OCI-LY7 (cell line): Measurements from ENCODE around the gene BRSK2. TPM values are rescaled to one million over a fixed set of nuclear protein-coding genes. Genes with fewer than 3 reads are reported as not detected.

Source experiments
- BruUV-seq: library from RNA; stranded (reverse); fragments of 400-500 nt; replicated peaks from 2 replicates; lab custom pipeline; 2021; lab: Mats Ljungman, UMichigan
- CTCF ChIA-PET: fragments of 300-600 bp; sonication (Branson Sonifier 250); formaldehyde crosslinking; loops from one replicate; lab custom pipeline; 2022; ENCODE audit warnings: antibody characterized with exemption; ENCODE audit not compliant: unreplicated experiment; lab: Charles Lee
- POLR2A ChIA-PET: fragments of 300-600 bp; sonication (Branson Sonifier 250); formaldehyde crosslinking; loops from one replicate; lab custom pipeline; 2022; ENCODE audit warnings: antibody characterized with exemption; lab: Charles Lee
- DNase-seq: peaks from one replicate; pipeline ENCODE4 v3.0.0-alpha.2; 2015; ENCODE audit warnings: low spot score
- H2AFZ ChIP-seq: fragments of 200-600 bp; sonication (generic), shearing (Covaris generic); 2 replicates; pipeline ENCODE4 v1.6.1; 2014; ENCODE audit warnings: mild to moderate bottlenecking, antibody characterized with exemption, low read length, moderate library complexity
- H3K27ac ChIP-seq: fragments of 200-600 bp; sonication (generic); 2 replicates; pipeline ENCODE4 v1.5.1; 2014; ENCODE audit warnings: mixed run types, low read depth, mild to moderate bottlenecking, moderate library complexity, low read length, inconsistent platforms; ENCODE audit not compliant: poor library complexity, severe bottlenecking
- H3K36me3 ChIP-seq: fragments of 200-600 bp; sonication (generic); 2 replicates; pipeline ENCODE4 v1.6.1; 2014; ENCODE audit warnings: mild to moderate bottlenecking, antibody characterized with exemption, low read length, moderate library complexity, mixed read lengths; ENCODE audit not compliant: insufficient read depth
- H3K4me1 ChIP-seq: fragments of 200-600 bp; sonication (generic); 2 replicates; pipeline ENCODE4 v1.5.1; 2014; ENCODE audit warnings: mild to moderate bottlenecking, low read length; ENCODE audit not compliant: insufficient read depth, poor library complexity, severe bottlenecking
- H3K4me2 ChIP-seq: fragments of 200-600 bp; sonication (generic); 2 replicates; pipeline ENCODE4 v1.6.1; 2014; ENCODE audit warnings: mild to moderate bottlenecking, low read length
- H3K4me3 ChIP-seq: fragments of 200-600 bp; sonication (generic); 2 replicates; pipeline ENCODE4 v1.5.1; 2014; ENCODE audit warnings: mild to moderate bottlenecking, low read depth, low read length; ENCODE audit not compliant: poor library complexity, severe bottlenecking
- H3K79me2 ChIP-seq: fragments of 200-600 bp; sonication (generic); 2 replicates; pipeline ENCODE4 v1.6.1; 2016; ENCODE audit warnings: low read depth, mild to moderate bottlenecking, low read length, moderate library complexity, mixed read lengths; ENCODE audit not compliant: insufficient read depth
- H3K9me2 ChIP-seq: fragments of 200-600 bp; sonication (generic); 2 replicates; pipeline ENCODE4 v1.6.1; 2016; ENCODE audit warnings: mild to moderate bottlenecking, low read length, mixed read lengths; ENCODE audit not compliant: insufficient read depth
- H3K9me3 ChIP-seq: fragments of 200-600 bp; sonication (generic); 2 replicates; pipeline ENCODE4 v1.6.1; 2014; ENCODE audit warnings: mild to moderate bottlenecking, mixed run types, low read length, mixed read lengths
- H4K20me1 ChIP-seq: fragments of 200-600 bp; sonication (generic); 2 replicates; pipeline ENCODE4 v1.6.1; 2014; ENCODE audit warnings: mild to moderate bottlenecking, antibody characterized with exemption, low read length, moderate library complexity, mixed read lengths; ENCODE audit not compliant: insufficient read depth
- CTCF ChIP-seq: fragments of 200-600 bp; sonication (generic); conservative IDR thresholded peaks from 2 replicates; pipeline ENCODE4 v1.5.1; 2014; ENCODE audit warnings: mild to moderate bottlenecking, antibody characterized with exemption, low read length, moderate library complexity, mixed read lengths
- EZH2phosphoT487 ChIP-seq: fragments of 200-600 bp; sonication (generic); IDR thresholded peaks from 2 replicates; pipeline ENCODE4 v1.6.1; 2018; ENCODE audit warnings: low read depth, borderline replicate concordance, mild to moderate bottlenecking, mixed run types, antibody characterized with exemption, low read length, moderate library complexity, mixed read lengths
- intact Hi-C: fragments of 100-400 bp; cut with micrococcal nuclease; formaldehyde crosslinking; loops from one replicate; pipeline ENCODE4 v1.10.0; 2022; ENCODE audit not compliant: unreplicated experiment
- total RNA-seq, 2 experiments: library from RNA; depleted of rRNA in 1 of 2; stranded (reverse); fragments of >200 nt in 1 of 2; shearing (Covaris generic) in 1 of 2; gene quantifications; 2 replicates each; pipeline ENCODE4 v1.2.3, GENCODE V29; 2014 to 2022

BRSK2 gene
- total RNA-seq, 2 experiments from 2014 or later = not detected

- POLR2A ChIA-PET = no interaction called here
- peaks cover 4% of the 10 kb centered on the region; the same call in 1 of the 2 replicates for H4K20me1 ChIP-seq
- CTCF ChIA-PET = no interaction called here
- no peak for DNase-seq
- H3K79me2 ChIP-seq = no peaks in the 10 kb centered on the region
- intact Hi-C loops = no loop called here
- no peaks in the 10 kb centered on the region for H3K9me2 ChIP-seq
- H3K4me1 ChIP-seq = no peaks in the 10 kb centered on the region
- H3K4me2 ChIP-seq = no peak overlapping the region
- BruUV-seq = no TSS peak
- no peak overlapping the region for H3K4me3 ChIP-seq
- no peaks in the 10 kb centered on the region for H3K36me3 ChIP-seq
- no peak for TF ChIP-seq CTCF
- TF ChIP-seq EZH2phosphoT487 = no peak
- H2AFZ ChIP-seq = no peak overlapping the region
- no peaks in the 10 kb centered on the region for H3K9me3 ChIP-seq
- no peak overlapping the region for H3K27ac ChIP-seq
Observed at GRCh38 chr11:1496761-1497095, 107.0 kb downstream of the BRSK2 start.

GRCh38 chr11:1497600-1497999, 107.9 kb downstream of the BRSK2 start:
- Histone ChIP-seq H3K27ac (no peak overlapping the region), H3K9me2 (no peaks in the 10 kb centered on the region), H3K36me3 (no peaks in the 10 kb centered on the region), H3K79me2 (no peaks in the 10 kb centered on the region), H3K9me3 (no peaks in the 10 kb centered on the region), H4K20me1 (peaks cover 2% of the 10 kb centered on the region; the same call in 1 of the 2 replicates), H3K4me1 (no peaks in the 10 kb centered on the region), H3K4me3 (no peak overlapping the region), H3K4me2 (no peak overlapping the region), H2AFZ (no peak overlapping the region)
- CTCF ChIA-PET = no interaction called here
- POLR2A ChIA-PET = no interaction called here
- intact Hi-C loops = no loop called here
- no TSS peak for BruUV-seq
- DNase-seq = no peak
- TF ChIP-seq EZH2phosphoT487 (no peak), CTCF (no peak)

- no peaks in the 10 kb centered on the region for H3K36me3 ChIP-seq
- ChIA-PET CTCF (interaction anchor here (0.6 kb wide), 1 partner anchor 117 kb away, joined by 3 read pairs; no protein-coding TSS in a partner anchor), POLR2A (no interaction called here)
- no peaks in the 10 kb centered on the region for H3K9me2 ChIP-seq
- H3K4me3 ChIP-seq = no peak overlapping the region
- BruUV-seq = no TSS peak
- H3K79me2 ChIP-seq = no peaks in the 10 kb centered on the region
- H3K27ac ChIP-seq = no peak overlapping the region
- no peak for TF ChIP-seq EZH2phosphoT487
- TF ChIP-seq CTCF = no peak
- no peak overlapping the region for H3K4me2 ChIP-seq
- H4K20me1 ChIP-seq = no peaks in the 10 kb centered on the region; the same call in 1 of the 2 replicates
- DNase-seq = no peak
- H3K4me1 ChIP-seq = no peaks in the 10 kb centered on the region
- intact Hi-C loops = no loop called here
- H2AFZ ChIP-seq = no peak overlapping the region
- H3K9me3 ChIP-seq = no peaks in the 10 kb centered on the region
Observed at GRCh38 chr11:1498262-1498661, 108.5 kb downstream of the BRSK2 start.
